GM19193 (cell line): ENCODE data around the gene LENG9.

Experiments
- POLR2A ChIP-seq: IDR thresholded peaks from 4 replicates; pipeline ENCODE4 v1.6.1; 2011; ENCODE audit not compliant: insufficient read depth, insufficient read length; ENCODE audit errors: extremely low read depth

The LENG9 gene

DNA sequence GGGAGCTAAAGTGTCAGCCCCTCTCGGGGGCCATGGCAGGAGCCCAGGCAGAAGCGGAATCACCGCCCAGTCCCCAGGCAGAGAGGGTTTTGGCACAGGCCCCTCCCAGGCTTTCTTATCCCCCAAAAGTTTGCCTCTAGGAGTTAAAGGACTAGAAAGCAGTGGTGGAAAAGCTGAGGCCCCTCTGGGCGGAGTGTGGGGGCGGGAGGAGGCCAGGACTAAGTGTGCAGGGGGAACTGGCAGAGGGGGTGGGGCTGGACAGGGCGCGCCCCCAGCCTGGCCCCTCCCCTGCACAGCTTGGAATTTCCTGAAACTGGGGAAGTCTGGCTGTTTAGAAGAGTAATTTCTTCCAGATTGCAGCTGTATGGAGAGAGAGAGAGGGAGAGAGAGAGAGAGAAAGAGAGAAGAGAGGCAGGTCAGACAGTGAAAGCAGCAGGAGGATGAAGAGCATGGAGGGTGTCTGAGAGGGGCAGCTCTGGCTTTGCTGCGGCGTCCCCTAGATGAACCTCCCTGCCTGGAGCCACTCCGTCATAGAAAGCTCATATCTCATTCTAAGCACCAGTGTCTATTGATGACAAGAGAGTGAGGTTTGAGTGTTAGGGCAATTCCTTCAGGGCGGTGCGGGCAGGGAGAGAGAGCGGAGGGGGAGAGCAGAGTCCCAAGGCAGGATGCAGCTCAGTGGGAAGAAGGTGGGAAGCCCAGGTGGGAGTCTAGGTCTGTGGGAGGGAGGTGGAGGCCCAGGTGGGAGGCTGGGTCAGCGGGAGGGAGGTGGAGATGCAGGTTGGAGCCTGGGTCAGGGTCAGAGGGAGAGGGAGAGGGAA, 9.7 kb upstream of the LENG9 start, which contains the start of gene CDC42EP5:
Gene CDC42EP5, minus strand, starts transcription at position 226 of the 821 bp plus-strand sequence. CDS start 7,749 bp downstream, outside the sequence.
- no peak for TF ChIP-seq POLR2A

DNA sequence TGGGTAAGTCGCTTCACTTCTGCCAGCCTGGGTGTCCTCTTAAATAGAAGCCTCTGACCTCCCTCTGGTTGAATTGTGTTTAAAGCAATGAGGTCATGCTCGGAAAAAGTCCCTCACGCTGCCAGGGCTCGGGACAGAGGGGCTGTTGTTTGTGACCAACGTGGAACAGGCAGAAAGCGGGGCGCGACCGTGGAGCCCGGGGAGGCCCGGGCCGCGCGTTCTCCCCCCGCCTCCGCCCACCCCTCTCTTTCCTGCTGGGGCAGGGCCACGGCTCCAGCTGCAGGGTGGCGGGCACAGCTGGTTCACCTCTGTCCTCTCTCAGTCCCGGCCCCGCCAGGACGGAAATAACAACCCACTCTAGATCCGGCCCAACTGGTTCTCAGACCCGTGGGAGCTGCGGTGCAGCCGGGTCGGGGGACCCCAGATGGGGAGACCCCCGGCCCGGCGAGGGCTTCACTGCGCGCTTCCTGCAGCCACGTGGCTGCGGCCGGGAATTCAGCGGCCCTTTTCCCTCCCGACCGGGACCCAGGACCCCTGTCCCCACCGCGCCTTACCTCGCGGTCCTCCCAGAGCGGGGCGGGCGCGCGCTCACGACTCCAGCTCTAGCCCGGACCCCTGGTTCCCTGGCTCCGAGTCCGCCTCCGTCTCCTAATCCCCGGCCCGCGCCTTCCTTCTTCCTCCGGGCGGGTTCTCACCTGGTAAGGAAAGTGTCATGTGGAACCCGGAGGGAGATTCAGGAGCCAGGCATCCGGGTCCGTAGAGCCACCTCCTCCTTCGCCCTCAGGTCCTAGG, 7.6 kb upstream of the LENG9 start:
- no peak for TF ChIP-seq POLR2A

DNA sequence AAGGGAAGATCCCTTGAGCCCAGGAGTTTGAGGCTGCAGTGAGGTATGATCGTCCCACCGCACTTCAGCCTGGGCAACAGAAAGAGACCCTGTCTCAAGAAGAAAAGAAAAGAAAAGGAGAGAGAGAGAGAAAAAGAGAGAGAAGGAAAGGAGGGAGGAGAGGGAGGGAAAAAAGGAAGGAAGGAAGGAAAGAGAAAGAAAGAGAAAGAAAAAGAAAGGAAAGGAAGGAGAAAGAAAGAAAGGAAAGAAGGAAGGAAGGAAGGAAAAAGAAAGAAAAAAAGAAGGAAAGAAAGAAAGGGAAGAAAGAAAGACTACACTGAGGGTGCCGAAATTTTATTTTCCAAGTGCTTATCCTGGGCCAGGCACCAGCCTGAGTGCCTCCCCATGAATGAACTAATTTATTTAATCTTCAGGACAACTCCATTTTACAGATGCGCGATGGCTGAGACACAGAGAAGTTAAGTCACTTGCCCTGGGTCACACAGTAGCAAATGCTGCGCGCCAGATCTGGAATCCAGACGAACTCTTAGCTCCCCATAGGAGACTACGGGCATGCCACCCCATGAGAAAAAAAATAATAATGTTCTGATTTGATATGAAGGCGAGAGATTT, 6.8 kb upstream of the LENG9 start:
- TF ChIP-seq POLR2A = no peak

DNA sequence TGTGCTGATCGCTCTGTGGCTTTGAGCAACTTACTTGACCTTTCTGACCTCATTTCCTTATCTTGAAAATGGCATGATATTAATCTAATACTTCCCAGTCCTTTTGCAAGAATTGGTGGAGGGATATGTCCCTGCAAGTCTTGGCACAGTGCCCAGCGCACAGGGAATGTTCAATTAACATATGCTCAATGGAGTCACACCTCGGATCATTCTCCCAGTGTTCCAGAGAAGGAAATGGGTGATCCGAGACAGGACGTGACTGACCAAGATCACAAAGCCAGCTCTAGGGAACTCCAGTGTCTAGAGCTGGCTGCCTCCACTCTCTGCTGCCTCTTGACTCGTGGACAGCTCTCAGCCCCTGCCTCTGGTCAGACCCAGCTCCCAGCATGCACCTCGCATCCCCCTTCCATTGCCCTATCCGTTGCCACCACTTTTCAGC, 5.9 kb upstream of the LENG9 start:
- no peak for TF ChIP-seq POLR2A

DNA sequence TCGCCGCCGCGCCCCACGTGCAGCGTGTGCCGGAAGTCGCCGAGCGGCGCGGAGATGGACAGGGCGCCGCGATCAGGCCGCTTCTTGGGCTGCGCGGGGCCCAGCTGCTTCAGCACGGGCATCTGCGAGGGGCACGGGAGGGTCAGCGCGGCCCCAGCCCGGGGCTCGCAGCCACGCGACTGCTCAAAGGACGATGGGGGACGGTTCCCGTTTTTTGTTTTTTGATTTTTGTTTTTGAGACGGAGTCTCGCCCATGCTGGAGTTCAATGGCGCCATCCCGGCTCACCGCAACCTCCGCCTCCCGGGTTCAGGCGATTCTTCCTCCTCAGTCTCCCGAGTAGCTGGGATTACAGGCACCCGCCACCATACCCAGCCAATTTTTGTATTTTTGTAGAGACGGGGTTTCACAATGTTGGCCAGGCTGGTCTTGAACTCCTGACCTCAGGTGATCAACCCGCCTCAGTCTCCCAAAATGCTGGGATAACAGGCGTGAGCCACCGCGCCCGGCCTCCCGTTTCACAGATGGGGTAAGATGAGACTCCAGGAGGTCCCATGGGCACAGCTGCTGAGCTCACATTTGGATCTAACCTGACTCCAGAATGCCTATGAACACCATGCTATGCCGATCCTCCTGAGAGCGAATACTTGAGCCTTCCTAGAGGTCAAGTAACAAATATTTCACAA, 2.0 kb upstream of the LENG9 start:
- no peak for TF ChIP-seq POLR2A

DNA sequence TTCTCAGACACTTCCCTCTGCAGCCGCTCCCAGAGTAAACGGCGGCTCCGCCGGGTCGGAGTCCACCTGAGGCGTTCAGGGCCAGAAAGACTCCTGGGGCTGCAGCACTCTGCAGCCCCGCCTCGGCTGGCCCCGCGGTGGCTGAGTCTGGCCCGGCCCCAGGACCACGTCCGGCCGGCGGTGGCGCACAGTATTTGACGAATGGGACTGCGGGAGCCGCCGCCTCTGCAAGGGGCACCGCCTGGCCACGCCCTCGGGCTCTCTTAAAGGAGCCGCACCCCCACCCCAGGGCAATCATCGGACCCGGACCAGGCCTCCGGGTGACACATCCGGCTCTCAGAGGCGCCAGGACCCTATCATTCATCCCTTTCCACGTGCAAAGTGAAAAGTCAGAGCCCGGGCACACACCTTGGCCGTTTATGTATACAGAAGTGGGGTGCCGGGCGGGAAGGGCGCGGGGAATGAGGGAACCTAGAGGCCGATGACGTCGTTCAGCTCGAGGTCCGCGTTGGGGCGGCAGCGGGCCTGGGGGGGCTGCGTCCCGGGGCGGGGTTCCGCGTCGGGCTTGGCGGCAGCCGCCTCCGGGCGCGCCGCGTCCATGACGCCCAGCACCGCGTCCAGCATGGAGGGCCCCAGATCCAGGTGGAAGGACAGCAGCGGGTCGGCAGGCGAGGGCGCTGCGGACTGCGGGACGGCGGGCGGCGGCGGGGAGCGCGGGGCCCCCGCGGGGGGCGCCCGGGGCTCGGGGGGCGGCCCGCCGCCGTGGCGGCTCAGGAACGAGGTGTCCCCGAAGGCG, 1.2 kb upstream of the LENG9 start:
- peak; percentile 77 for TF ChIP-seq POLR2A

DNA sequence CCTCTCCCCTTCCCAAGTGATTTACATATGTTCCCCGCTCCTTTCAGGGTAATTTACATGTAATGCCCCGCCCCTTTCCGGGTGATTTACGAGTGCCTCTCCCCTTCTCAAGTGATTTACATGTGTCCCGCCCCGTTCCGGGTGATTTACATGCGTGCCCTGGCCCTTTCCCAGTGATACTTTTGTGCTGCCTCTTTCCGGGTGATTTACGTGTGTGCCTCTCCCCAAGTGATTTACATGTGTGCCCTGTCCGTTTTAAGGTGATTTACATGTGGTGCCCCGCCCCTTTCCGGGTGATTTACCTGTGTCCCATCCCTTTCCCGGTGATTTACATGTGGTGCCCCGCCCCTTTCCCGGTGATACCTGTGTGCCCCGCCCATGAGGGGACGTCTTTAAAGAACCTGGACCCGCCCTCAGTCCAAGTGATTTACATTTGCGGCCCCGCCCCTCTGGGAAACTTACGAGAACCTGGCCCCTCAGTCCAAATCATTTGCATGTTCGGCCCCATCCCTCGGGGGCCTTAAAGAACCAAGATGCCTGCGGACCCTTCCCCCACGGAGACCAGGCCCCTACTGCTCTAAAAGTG, 559 bp upstream of the LENG9 start:
- no peak for TF ChIP-seq POLR2A

DNA sequence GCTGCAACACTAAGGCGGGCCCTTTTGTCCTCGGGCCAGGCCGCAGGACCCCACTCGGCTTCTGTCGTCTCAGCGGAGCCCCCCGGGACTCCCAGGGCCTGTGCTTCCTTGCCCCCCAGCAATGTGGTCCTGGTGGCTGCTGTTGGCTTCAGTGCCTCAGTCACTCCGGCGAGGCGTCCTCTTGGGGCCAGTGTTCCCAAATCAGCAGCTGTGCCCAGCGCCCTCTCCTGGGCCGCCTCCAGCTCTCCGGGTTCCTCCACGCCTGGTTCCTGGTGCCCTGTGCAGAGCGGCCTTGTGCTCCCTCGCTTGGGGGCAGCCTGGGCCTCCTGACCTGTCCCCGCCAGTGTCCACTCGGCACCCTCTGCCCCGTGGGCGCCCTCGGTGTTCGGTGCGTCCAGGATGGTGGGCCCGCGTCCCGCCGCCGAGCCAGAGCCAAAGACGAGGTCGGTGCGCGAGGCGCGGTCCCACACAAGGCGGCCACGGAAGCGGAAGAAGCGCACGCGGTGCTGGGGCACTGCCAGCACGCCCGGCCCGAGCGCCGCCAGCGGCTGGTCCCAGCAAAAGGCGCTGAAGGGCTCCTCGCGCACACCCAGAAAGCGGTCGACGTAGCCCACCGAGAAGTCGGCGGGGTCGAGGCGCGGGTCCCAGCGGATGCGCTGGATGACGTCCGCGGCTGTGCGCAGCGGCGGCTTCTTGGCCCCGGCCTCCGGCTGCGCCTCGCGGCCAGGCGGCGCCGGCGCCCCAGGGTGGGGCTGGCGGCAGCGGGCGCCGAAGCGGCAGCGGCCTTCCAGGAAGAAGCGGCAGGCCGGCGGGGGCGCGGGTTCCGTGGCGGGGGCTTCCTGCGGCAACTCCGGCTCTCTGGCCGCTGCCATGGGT, 685 bp downstream of the LENG9 start:
- TF ChIP-seq POLR2A = no peak

DNA sequence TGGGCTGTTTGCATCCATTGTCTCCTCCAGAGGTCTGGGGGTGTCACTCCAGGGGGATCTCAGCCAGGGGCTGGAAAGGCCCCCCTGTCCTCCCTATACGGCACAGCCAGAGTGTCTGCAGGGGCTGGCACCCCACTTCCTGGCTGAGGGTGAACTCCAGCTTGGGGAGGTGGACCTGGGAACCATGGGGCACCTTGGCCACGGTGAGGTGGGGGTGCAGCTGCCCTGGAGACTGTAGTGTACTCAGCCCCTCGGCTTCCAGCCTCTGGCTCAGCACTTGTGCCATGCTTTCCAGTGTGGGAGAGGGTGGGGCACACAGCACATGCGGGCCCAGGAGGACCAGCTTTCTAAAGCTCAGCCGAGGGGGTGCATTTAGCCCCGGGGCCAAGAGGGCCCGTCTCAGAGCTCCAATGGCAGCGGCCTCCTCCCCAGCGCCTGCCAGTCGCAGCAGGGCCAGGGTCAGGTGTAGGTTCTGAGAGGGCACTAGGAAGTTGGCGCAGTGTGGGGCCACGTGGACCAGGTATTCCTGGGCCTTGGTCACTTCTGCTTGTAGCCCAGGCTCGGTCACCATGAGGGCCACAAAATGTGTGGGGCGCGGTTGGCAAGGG, 1.4 kb downstream of the LENG9 start:
- no peak for TF ChIP-seq POLR2A

DNA sequence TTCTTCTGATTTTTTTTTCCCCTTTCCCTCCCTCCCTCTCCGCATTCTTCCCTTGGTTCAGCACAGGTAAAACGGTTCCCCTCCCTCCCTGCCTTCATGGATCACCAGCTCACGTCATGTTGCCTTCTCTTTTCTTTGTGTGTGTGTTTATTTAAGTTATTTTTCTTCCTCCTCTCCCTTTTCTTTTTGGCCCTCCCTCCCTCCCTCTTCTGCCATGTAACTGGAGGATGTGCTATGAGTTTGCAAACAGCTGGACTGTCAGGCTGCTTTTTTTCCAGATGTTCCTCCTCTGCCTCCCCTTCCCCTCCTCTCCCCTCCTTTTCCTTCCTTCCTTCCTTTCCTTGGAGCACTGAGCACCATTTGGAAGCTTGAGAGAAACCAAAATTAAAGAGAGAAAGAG, 2.0 kb downstream of the LENG9 start:
- TF ChIP-seq POLR2A = no peak

DNA sequence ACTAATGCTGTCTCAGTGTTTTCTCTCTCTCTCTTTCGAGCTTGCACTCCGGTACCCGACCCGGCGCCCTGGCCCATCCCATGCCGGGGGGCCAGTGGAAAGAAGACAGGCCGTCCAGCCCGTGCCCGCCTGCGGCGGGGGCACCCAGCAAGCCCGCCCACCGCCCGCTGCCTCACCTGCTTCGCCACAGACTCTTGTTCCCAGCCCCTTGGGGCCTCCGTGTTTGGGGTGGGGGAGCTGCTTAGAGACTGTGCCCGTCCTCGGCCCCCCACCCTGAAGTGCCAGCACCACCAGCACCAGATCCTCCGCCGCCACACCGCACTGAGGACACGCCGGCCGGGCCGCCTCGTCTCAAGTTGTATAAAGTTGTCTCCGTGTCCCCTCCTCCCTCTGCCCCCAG, 2.4 kb downstream of the LENG9 start:
- TF ChIP-seq POLR2A = no peak

DNA sequence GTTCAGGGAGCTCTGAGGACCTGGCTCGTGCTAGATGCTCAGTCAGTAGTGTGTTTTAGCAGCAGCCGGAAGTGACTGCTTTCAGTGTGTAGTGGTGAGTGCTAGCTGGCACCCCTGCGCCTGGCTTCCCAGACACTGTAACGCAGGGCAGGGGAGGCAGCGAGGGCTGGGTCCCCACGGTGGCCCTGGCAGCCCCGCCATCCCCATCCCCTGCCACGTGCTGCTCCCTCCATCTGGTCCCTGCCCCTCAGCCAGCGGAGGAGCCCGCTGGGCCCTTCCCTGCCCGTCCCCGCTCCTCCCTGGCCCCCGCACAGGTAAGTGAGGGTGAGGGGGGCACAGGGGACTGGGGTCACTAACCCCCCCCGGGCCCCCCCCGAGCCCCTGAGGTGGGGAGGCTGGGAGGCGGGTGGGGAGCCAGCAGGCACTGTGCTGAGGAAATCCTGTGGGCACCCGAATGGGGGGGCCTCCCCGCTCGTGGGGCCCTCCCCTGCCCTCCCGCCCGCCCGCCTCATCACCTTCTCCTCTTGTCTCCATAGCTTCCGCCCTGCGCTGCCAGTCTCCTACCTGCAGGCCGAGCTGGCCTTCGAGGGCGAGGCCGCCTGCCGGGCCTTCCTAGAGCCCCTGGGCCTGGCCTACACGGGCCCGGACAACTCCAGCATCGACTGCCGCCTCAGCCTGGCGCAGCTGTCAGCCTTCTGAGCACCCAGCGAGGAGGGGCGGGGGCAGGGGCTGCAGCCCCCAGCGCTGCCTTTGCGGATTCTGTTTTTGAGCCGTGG, 3.2 kb downstream of the LENG9 start:
- TF ChIP-seq POLR2A = no peak
